Neuron (in vitro differentiated cells): ENCODE data around the gene GOLGB1.
"Not testable (repeated sequence)": the region's sequence is repeated elsewhere in the genome, so short reads cannot be mapped to it uniquely, and the experiment has no call there.

Experiments
- H2AFZ ChIP-seq: one replicate; pipeline ENCODE4 v1.6.1; 2013; ENCODE audit warnings: low read depth, mild to moderate bottlenecking, inconsistent platforms, low read length, moderate library complexity
- H3K27me3 ChIP-seq: one replicate; pipeline ENCODE4 v1.6.1; 2013; ENCODE audit warnings: low read length; ENCODE audit not compliant: insufficient read depth
- H3K36me3 ChIP-seq: one replicate; pipeline ENCODE4 v1.6.1; 2013; ENCODE audit warnings: low read length; ENCODE audit not compliant: insufficient read depth
- H3K4me1 ChIP-seq: one replicate; pipeline ENCODE4 v1.6.1; 2013; ENCODE audit warnings: low read length; ENCODE audit not compliant: insufficient read depth
- H3K4me3 ChIP-seq: 2 replicates; pipeline ENCODE4 v1.5.1; 2013; ENCODE audit warnings: mild to moderate bottlenecking, low read length, moderate library complexity
- H3K9me3 ChIP-seq: one replicate; pipeline ENCODE4 v1.6.1; 2013; ENCODE audit warnings: low read length

GOLGB1 gene

DNA sequence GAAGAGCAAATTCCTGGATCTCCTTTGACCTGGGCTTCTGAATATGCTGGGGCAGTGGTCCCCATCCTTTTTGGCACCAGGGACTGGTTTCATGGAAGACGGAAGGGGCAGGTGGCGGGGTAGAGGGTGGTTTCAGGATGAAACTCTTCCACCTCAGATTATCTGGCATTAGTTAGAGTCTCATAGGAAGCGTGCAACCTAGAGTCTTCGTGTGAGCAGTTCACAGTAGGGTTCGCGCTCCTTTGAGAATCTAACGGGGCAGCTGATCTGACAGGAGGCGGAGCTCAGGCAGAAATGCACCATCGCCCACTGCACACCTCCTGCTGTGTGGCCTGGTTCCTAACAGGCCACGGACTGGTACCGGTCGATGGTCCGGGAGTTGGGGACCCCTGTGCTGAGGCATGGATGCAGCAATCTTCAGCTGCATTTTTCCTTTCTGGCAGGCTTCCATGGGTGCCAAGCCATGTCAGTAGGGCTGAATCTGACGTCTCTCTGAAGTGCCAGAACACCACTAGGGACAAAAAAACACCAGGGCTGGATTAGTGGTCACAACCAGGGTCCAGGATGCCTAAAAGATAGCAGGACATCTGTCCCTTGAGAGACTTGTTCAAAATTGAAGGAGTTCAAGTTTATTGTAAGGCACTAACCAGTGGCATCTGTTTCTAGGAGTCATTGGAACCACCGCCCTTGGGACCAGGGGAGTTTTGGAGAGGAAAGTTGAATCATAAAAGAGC is 8.4 kb upstream of the GOLGB1 start:
- H3K27me3 ChIP-seq = no peaks in the 10 kb centered on the region
- H3K4me3 ChIP-seq = no peak overlapping the region
- H3K36me3 ChIP-seq = no peaks in the 10 kb centered on the region
- H3K4me1 ChIP-seq = no peaks in the 10 kb centered on the region
- no peaks in the 10 kb centered on the region for H3K9me3 ChIP-seq
- no peak overlapping the region for H2AFZ ChIP-seq

GRCh38 chr3:121757087-121757811 is 7.7 kb upstream of the GOLGB1 start:
- Histone ChIP-seq H3K4me1 (no peaks in the 10 kb centered on the region), H3K4me3 (no peak overlapping the region), H2AFZ (no peak overlapping the region), H3K36me3 (no peaks in the 10 kb centered on the region), H3K9me3 (no peaks in the 10 kb centered on the region), H3K27me3 (no peaks in the 10 kb centered on the region)

GRCh38 chr3:121752772-121753171 is 3.2 kb upstream of the GOLGB1 start:
- peaks cover 13% of the 10 kb centered on the region for H3K4me1 ChIP-seq
- no peak overlapping the region for H2AFZ ChIP-seq
- no peaks in the 10 kb centered on the region for H3K27me3 ChIP-seq
- no peaks in the 10 kb centered on the region for H3K9me3 ChIP-seq
- no peak overlapping the region for H3K4me3 ChIP-seq
- H3K36me3 ChIP-seq = no peaks in the 10 kb centered on the region

DNA sequence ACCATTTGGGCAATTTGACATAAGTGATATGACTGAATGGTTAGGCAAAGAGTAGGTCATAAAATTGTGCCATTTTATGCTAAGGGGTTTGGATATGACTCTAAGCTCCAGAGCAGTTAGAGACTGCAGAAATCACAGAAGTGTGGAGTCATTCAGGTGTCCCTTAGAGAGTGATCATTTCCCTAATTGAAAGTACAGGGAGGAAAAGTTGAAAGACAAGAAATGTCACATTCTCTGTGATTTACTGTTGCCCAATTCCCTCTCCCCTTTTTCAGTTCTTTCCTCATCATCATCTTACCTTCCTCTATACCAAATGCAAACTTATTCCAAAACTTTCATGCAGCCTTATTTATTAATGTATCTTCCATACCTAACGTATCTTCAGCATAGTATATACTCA is 2.7 kb upstream of the GOLGB1 start:
- Histone ChIP-seq H3K4me1 (peaks cover 17% of the 10 kb centered on the region), H3K27me3 (no peaks in the 10 kb centered on the region), H3K9me3 (no peaks in the 10 kb centered on the region), H3K36me3 (no peaks in the 10 kb centered on the region), H3K4me3 (no peak overlapping the region), H2AFZ (no peak overlapping the region)

DNA sequence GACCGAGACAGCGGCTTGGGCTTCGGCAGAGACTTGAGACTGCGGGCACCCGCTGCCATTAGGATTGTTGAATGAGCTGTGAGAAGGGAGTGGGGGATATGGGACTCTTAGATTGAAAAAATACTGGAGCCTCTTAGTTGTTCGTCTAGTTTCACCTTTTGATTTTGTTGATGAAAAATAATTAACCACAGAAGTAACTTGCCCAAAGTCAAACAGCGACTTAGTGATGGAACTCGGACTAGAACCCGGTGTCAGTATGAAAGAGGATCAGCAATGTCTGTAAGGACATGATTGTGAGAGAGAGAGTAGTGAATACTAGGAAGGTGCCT is 510 bp upstream of the GOLGB1 start:
- Histone ChIP-seq H2AFZ (peak overlapping the region; percentile 22), H3K4me1 (peaks cover 17% of the 10 kb centered on the region), H3K4me3 (peak overlapping the region; percentile 81), H3K9me3 (no peaks in the 10 kb centered on the region), H3K27me3 (no peaks in the 10 kb centered on the region), H3K36me3 (no peaks in the 10 kb centered on the region)

GRCh38 chr3:121748680-121749275 is 763 bp downstream of the GOLGB1 start:
- no peaks in the 10 kb centered on the region for H3K9me3 ChIP-seq
- H3K4me1 ChIP-seq = peaks cover 17% of the 10 kb centered on the region
- H3K27me3 ChIP-seq = no peaks in the 10 kb centered on the region
- H3K4me3 ChIP-seq = peak overlapping the region; percentile 81
- H3K36me3 ChIP-seq = no peaks in the 10 kb centered on the region
- no peak overlapping the region for H2AFZ ChIP-seq

- H3K36me3 ChIP-seq = no peaks in the 10 kb centered on the region
- H3K4me3 ChIP-seq = peak overlapping the region; percentile 81
- H3K4me1 ChIP-seq = peaks cover 17% of the 10 kb centered on the region
- H2AFZ ChIP-seq = no peak overlapping the region
- no peaks in the 10 kb centered on the region for H3K9me3 ChIP-seq
- H3K27me3 ChIP-seq = no peaks in the 10 kb centered on the region
Measured at GRCh38 chr3:121747976-121748375, 1.6 kb downstream of the GOLGB1 start.

DNA sequence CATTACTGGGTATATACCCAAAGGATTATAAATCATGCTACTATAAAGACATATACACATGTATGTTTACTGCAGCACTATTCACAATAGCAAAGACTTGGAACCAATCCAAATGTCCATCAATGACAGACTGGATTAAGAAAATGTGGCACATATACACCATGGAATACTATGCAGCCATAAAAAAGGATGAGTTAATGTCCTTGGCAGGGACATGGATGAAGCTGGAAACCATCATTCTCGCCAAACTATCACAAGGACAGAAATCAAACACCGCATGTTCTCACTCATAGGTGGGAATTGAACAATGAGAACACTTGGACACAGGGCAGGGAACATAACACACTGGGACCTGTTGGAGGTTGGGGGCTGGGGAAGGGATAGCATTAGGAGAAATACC is 6.4 kb downstream of the GOLGB1 start:
- H3K36me3 ChIP-seq, H3K4me3 ChIP-seq, H3K4me1 ChIP-seq: not testable (repeated sequence)

DNA sequence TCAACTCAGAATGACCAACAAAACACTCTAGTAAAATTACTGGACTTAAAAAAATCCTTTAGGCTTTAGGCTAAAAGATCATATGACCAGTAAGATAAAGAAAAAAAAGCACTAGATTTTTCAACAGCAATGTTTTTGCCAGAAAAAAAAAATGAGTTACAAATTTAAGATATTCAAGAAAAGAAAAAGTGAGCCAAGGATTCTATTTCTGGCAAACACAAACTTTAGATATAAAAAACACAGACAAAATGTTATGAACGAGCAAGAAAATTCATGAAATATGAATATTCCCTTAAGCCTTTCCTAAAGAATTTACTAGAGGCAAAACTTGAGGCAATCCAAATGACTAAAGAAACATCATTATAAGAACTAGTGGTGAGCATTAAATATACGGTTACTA is 8.6 kb downstream of the GOLGB1 start:
- no peak overlapping the region for H2AFZ ChIP-seq
- no peaks in the 10 kb centered on the region for H3K36me3 ChIP-seq

More for the DNA sequence above, 6.4 kb downstream of the GOLGB1 start:
- H3K27me3 ChIP-seq, H2AFZ ChIP-seq, H3K9me3 ChIP-seq: not testable (repeated sequence)

DNA sequence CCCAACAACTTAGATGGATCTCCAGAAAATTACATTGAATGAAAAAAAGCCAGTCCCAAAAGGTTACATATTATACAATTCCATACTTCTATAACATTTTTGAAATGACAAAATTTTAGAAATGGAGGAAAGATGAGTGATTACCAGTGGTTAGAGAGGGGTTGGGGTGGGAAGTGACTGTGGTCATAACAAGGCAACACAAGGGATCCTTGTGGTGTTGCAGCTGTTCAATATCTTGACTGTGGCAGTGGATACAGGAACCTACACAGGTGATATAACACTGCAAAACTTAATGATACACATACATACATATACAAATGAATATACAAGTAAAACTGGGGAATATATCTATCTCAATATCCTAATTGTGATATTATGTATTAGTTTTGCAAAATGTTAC is 9.6 kb downstream of the GOLGB1 start:
- no peaks in the 10 kb centered on the region for H3K9me3 ChIP-seq
- no peaks in the 10 kb centered on the region for H3K27me3 ChIP-seq
- H3K36me3 ChIP-seq = no peaks in the 10 kb centered on the region
- no peak overlapping the region for H3K4me3 ChIP-seq
- H2AFZ ChIP-seq = no peak overlapping the region
- H3K4me1 ChIP-seq = no peaks in the 10 kb centered on the region

More for the DNA sequence above, 8.6 kb downstream of the GOLGB1 start:
- Histone ChIP-seq H3K4me3 (no peak overlapping the region), H3K9me3 (no peaks in the 10 kb centered on the region), H3K4me1 (no peaks in the 10 kb centered on the region), H3K27me3 (no peaks in the 10 kb centered on the region)

DNA sequence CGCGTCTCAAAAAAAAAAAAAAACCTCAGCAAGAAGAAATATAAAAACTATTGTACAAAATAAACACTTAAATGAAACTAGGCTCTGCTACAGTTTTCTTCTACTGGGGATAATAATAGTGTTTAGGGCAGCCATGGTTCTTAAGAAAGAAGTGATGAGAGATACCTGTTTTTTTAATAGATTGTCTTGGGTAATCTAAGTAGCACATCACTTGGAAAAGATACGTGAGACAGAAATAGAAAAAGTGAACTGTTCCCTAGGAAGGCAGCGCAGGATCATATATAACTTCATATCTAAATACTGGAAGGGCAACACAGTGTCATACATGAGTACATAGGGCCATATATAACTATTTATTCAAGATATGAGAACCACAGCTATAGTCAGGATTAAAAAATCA is 11.9 kb downstream of the GOLGB1 start:
- Histone ChIP-seq H3K36me3 (no peaks in the 10 kb centered on the region), H3K4me1 (no peaks in the 10 kb centered on the region), H3K9me3 (no peaks in the 10 kb centered on the region), H3K4me3 (no peak overlapping the region), H2AFZ (no peak overlapping the region), H3K27me3 (no peaks in the 10 kb centered on the region)

- Histone ChIP-seq H3K4me1 (peaks cover 9% of the 10 kb centered on the region), H3K4me3 (no peak overlapping the region), H3K36me3 (no peaks in the 10 kb centered on the region), H2AFZ (no peak overlapping the region), H3K27me3 (no peaks in the 10 kb centered on the region), H3K9me3 (no peaks in the 10 kb centered on the region)
Measured at GRCh38 chr3:121736112-121736511, 13.4 kb downstream of the GOLGB1 start.

GRCh38 chr3:121735047-121735696 is 14.4 kb downstream of the GOLGB1 start:
- Histone ChIP-seq H3K4me1 (peaks cover 14% of the 10 kb centered on the region), H2AFZ (no peak overlapping the region), H3K36me3 (no peaks in the 10 kb centered on the region), H3K4me3 (no peak overlapping the region), H3K27me3 (no peaks in the 10 kb centered on the region), H3K9me3 (no peaks in the 10 kb centered on the region)
